ENCODE results near the gene AKNA.
A peak's percentile ranks its signal among the peaks of the same experiment; 100 is the strongest.

AKNA gene

DNA sequence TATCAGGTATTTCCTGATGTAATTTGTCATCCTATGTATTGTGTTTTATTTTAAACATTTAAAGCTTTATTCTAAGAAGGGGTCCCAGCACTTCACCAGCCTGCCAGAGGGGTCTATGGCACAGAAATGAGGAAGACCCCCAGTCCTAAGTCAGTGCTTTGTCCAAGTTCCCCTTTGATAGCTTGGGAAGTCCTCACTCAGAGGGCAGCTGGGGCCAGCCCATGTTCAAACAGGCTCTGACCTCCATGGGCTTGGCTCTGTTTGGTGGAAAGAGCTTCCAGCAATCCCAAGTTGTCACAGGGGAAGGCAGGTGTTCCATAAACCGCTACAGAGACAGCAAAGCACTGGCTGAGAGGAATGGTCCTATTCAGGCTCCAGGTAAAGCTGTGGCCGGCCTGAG is 26.6 kb upstream of the AKNA start:
- DNase-seq (ENCODE audit: low read depth in 3 of 3), result no peak

DNA sequence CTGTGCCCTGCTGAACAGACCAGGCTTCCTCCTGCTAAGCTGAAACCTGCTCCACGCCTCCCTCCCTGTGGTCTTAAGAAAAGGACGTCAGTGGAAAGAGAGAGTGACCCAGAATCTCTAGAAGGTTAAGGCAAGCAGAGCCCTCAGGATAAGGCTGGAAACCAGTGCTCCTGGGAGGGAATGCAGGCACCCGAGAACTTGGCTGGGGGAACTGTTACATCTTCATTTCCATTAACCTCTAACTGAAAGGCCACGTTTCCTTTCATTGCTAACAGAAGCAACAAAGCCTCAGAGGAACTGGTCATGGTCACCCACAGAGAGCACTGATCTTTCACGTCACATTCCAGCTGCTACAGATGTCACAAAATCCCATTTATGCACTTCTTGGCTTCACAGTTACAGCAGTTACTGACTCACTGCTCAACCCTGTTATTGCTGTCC is 26.1 kb upstream of the AKNA start:
- no peak for DNase-seq (ENCODE audit: low read depth in 3 of 3)

DNA sequence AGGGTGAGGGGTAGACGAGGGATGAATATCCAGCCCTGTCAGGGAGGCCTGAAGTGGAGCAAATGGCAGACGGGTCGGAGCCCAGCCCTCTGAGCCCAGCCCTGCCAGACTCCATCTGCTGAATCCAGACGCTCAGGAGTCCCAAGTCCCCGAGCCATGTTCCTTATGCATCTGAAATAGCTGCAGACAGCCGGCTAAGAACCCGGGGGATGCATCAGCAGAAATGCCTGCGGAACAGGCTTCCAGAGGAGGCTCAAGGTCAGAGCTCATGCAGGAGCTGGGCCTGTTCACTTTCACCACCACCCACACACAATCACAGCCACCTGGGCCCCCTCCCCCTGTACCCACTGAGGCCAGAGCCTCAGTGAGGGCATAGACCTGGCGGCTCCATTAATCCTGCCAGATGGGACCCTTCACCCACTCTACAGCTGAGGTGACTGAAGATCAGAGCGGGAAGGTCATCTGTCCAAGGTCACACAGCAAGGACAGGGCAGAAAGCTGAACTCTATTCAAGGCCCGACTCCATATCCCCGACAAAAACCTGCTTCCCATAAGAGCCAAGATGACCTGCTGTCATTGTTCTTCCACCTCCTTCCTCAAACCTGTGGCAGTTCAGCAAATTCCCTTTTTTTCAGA is 24.4 kb upstream of the AKNA start:
- no peak for DNase-seq (ENCODE audit: low read depth in 3 of 3)

DNA sequence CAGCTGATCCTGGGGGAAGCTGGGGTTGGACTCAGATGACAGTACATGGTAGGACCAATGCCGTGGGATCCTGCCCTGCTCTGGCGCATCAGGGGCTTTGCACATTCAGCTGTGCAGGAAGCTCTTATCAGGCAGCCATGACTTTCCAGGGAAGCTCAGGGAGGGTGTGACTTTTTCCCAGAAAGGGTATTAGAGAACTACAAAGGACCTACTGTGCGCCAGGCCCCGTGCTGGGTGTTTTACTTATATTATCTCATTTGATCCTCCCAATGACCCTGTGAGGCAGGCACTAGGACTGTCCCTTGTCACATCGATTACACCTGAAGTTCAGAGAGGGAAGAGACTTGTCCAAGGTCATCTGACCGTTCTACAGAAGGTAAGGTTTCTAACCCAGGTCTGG is 23.7 kb upstream of the AKNA start:
- DNase-seq (ENCODE audit: low read depth in 3 of 3), result no peak

DNA sequence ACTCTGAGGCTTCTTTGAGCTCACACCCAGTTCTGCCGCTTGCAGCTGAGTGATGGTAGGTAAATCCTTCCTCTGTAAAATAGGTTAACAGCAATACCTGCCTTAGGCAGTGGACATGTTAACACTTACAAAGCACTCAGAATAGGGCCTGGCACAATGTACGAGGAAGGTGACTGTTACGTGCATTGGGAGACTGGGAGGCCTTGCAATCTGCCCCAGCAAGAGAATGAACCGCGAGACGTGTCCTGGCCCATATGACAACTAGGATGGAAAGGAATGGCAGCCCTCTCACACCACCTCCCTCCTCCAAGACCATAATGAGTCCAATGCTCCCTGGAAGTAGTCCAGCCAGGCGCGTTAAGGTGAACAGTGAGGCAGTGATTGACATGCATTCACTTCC is 23.1 kb upstream of the AKNA start:
- DNase-seq (ENCODE audit: low read depth in 3 of 3), result no peak

DNA sequence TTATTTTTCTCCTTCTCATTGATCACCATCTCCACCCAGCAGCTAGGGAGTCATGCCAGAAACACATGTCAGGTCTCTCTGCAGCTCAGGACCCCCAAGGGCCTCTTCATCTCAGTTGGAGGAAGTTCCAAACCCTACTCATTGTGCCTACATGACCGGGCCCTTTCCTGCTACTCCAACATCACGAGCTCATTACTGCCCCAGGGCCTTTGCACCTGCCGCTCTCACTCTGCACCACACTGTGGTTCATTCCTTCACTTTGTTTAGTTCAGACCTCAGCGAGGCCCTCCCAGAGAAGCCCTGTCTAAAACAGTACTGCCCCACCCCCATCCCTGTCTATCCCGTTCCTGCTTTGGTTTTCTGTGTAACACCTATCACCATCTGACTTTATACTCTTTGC is 22.1 kb upstream of the AKNA start:
- no peak for DNase-seq (ENCODE audit: low read depth in 3 of 3)

DNA sequence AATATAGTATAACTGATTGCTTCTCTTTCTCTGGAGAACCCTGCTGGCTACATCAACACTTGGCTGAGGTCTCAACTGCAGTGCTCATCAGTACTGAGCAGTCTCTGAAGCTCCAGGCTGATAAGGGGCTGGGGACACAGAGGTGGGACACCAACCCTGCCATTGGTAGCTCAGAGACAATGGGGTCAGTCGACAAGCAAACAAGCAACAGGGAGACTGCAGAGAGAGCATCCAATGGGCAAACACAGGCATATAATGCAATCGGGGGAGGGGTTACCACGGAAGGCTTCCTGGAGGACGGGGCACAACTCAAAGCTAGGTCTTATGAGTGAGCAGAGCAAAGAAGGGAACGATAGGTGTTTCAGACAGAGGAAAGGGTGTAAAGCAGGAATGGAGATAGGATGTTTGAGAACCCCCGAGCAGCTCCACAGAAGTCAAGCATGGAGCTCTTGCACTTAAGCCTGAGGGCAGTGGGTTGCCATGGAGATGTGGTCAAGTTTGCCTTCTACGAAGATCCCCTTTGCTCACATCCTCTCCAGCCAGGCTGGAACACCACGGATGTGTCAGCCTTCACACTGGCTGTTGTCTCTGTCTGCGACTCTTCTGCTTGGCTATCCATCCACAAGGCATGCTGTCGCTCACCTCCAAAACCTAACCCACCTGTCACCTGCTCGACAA is 21.5 kb upstream of the AKNA start:
- DNase-seq (ENCODE audit: low read depth in 3 of 3), result no peak

DNA sequence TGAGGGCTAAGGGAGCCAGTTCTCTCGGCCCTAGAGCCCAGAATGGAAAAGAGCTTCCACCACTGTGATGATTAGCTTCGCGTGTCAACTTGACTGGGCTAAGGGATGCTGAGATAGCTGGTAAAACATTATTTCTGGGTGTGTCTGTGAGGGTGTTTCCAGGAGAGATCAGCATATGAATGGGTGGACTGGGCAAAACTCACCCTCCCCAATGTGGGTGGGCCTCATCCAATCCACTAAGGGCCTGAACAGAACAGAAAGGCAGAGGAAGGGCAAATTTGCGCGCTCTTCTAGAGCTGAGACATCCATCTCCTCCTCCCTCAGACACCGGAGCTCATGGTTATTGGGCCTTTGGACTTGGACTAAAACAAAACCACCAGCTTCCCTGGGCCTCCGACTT is 20.9 kb upstream of the AKNA start:
- DNase-seq (ENCODE audit: low read depth in 3 of 3), result no peak

DNA sequence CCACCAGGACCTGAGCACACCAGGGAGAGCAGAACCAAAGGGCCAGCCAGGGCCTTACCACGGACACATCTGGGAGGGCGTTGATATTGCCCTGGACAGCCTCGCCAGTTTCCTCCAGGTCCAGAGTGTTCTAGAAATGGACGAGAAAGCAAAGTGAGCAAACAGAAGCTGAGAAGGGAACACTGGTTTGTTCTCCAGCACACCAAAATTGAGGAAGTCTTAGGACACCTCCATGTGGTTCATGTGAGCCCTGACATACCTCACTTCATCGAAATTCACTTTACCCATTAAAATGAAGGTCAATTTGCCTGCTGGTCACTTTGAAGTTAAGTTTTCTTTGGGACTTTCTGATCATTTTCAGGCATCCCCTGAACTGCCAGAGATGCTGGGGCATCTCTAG is 20.1 kb upstream of the AKNA start:
- DNase-seq (ENCODE audit: low read depth in 3 of 3), result no peak

DNA sequence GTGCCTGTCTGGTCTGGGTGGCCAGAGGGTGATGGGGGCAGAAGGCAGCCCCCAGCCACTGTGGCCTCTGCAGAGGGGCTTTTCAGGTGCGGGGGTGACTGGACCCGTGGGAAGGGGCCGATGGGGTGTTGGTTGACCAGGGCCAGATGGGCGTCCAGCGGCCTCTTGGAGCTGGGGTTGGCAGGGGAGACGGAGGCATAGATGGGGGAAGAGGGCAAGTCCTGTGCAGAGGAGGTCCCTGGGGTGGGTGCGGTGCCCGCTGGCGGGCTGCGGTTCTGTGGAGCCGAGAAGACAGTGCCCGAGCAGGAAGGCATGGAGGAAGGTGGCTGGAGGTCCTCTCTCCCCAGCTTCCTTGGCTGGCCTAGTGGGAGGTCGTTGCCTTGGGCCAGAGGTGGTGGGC is 18.7 kb upstream of the AKNA start:
- no peak for DNase-seq (ENCODE audit: low read depth in 3 of 3)

DNA sequence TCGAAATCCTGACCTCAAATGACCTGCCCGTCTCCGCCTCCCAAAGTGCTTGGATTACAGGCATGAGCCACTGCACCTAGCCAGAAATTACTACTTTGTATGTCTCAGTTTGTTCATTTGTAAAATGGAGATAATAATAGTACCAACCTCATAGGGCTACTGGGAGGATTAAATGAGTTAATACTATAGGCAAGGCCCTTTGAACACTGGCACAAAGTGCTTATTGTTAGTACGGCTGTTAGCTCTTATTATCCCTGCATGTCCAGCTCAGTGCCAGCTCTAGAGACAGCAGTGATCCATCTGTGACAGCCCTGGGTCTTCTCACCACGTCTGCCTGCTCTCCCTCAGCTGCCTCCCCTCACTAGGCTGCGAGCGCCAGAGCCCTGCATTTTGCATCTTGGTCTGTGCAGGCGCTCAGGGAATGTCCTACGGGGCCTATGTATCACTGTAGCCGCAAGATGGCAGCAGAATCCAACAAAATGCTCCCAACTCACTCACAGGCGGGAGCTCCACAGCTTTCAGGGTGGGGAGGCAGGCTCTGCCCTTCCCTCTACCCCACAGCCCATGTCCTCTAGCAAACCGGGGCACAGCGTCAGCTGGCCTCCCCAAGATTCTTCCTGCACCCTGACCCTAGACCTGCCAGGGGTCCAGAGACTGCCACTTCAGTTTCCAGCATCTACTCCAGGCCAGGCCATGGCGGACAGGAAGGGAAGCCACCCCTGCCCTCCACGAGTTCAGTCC is 17.7 kb upstream of the AKNA start:
- peak; percentile 58 to 67 (median 61) for DNase-seq (ENCODE audit: low read depth in 3 of 3)

DNA sequence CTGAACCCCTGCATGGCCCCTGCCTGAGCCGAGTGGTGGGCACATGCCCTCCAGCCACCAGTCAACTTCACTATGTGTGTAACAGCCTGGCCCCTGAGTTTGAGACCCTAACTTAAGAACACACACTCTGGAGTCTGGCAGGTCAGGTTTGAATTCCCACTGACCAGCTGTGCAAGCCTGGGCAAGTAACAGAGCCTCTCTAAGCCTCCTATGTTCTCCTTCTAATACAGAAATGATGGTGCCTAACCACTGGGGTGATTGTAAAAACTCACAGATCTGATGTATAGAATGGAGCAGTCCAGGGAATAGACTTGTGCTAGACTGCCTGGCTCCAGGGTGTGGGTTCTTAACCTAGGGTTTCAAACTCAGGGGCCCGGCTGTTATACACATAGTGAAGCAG is 16.7 kb upstream of the AKNA start:
- DNase-seq (ENCODE audit: low read depth in 3 of 3), result no peak

DNA sequence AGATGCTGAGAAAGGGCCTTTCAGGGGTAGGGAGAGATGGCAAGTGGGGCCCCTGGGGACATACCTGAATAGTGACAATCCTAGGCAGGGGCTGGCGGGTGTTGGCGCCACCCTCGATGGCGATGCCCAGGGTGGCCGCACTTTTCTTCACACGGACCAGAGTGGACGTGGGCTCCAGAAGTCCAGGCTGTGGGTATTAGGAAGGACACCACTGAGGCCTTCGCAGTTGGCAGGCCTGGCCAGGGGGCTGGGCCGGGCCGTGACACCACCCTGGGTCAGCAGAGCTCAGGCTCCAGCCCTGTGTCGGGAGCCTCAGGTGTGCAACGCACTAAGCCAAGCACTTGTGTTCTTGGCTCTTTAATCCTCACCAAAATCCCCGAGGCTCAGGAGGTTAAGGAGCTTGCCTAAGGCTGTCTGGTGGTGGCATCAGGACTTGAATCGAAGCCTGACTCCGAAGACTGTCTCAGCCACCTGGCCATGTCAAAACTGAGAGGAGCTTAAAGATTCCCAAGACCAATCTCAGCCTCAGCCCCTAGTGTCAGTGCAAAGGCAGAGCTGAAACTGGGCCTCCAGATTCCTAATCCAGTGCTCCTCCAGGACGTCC is 15.5 kb upstream of the AKNA start:
- DNase-seq (ENCODE audit: low read depth in 3 of 3), result no peak

DNA sequence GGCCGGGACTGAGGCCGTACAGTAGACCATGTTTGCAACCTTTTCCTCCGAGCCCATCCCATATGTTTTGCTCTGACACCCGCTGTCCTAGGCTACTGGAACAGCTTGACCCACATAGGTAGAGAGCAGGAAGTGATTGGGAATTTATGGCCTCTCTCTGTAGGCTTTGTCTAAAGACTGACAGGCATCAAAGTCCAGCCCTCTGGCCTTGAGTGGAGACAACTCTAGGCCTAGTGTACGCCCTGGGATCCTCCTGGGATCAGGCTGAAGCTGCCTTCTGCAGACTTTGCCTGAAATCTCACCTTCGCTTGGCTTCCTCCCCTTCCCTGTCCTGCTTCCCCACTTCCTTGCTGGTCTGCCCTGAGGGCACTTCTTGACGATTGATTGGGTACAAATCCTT is 13.6 kb upstream of the AKNA start:
- DNase-seq (ENCODE audit: low read depth in 3 of 3), result no peak

DNA sequence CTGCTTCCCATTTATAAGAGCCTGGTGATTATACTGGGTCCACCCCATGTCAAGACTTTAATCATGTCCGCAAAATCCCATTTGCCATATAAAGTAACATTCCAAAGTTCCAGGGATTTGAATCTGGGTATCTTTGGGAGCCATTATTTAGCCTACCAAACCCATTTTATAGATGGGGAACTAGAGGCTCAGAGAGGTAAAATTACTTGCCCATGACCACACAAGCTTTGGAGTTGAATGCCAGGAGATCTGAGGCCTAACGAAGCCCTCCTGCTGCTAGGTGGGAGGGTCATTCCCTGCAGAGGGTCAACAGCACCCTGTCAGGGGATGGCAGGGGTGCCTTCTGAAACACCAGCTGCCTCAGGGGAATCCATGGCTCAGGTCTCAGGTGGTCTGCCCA is 13.0 kb upstream of the AKNA start:
- DNase-seq (ENCODE audit: low read depth in 3 of 3), result no peak

DNA sequence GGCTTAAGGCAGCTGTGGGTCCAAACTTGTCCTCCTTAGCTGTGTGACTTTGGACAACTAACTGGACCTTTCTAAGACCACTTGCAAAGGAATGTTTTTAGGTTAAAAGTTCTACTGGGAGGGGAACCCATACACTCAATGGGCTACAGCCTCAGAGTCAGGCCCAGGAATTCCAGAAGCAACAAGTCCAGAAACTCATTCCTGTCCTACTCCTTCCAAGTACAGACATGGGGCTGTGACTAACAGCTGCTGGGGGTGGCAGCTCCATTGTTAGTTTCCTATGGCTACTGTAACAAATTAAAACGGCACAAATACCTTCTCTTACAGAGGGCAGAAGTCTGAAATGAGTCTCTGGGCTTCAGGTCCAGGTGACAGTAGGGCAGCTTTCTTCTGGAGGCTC is 12.4 kb upstream of the AKNA start:
- no peak for DNase-seq (ENCODE audit: low read depth in 3 of 3)

DNA sequence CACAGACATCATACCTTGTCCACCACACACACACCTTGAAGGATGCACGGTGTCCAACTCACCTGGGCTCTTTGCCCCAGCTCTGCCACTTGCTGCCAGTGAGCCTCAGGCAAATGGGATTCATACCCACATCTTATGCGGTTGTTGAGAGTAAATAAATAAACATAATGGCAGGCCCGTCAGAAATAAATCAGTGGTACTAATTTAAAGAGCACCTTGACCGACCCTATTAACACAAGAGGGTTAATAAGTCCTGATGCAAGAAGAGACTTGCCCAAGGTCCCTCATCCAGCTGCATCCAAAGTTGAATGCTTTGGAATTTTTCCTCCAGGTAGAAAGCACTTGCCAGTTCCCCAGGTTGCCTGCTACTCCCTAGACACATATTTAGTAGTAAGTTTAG is 11.6 kb upstream of the AKNA start:
- no peak for DNase-seq (ENCODE audit: low read depth in 3 of 3)

DNA sequence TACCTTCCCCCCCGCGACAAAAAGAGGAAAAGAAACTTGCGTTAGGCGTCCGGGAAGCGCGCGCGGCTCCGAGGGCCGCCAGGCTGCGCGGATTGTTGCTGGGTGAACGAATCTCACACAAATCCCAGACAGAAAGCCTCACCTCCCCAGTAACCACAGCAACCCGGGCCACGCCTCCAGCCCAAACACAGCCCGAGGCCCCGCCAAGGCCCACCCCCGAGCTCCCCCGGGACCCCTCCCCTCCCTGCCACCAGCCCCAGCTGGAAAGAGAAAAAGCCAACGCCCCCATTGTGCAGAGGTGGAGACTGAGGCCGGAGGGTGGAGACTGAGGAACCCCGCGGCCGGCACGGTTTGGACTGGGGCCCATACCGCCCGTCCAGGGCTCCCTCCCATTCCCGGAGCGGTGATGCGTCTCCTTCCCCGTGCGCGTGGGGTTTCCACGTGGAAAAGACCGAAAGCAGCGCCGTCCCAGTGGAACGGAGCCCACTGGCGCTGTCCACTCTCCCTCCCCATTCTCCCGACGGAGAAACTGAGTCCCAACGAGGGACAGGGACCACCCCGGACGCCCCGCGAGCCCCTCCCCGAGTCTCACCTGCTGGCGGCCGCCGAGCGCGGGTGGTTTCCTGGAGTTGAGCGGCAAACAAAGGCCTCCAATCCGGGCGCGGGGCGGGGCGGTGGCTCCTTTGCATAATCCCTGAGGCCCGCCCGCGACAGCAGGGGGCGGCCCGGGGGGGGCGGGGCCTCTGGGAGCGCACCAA is 10.2 kb upstream of the AKNA start:
- peak; percentile 91 to 98 (median 92) for DNase-seq (ENCODE audit: low read depth in 3 of 3)

DNA sequence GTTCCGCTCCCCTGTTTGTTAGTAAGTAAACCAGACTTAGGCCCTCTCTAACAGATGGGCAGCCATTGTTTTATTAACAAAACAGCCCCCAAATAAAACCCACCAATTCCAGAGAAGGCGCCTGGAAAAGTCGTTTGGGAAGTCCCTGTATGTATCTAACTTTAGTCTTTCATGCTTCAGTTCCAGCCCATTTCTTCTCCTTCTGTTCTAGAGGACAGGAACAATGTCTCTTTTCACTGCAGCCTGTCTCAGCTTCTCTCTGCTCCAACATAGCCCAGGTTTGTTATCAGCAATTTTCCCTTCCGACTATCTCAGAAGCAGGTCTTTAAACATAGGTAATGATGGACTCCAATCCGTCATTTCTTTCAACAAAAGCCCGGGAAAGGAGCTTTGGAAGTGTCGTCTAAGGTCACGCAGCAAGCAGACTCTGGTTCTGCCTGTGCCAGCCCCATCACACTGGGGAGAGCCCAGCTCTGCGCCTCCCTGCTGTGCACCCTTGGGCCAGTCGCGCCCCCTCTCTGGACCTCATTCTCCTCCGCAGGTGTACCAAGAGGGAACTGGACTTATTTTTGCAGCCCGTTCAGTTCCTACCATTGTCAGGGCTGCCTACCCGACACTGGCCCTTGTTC is 9.6 kb upstream of the AKNA start:
- DNase-seq (ENCODE audit: low read depth in 3 of 3), result no peak

DNA sequence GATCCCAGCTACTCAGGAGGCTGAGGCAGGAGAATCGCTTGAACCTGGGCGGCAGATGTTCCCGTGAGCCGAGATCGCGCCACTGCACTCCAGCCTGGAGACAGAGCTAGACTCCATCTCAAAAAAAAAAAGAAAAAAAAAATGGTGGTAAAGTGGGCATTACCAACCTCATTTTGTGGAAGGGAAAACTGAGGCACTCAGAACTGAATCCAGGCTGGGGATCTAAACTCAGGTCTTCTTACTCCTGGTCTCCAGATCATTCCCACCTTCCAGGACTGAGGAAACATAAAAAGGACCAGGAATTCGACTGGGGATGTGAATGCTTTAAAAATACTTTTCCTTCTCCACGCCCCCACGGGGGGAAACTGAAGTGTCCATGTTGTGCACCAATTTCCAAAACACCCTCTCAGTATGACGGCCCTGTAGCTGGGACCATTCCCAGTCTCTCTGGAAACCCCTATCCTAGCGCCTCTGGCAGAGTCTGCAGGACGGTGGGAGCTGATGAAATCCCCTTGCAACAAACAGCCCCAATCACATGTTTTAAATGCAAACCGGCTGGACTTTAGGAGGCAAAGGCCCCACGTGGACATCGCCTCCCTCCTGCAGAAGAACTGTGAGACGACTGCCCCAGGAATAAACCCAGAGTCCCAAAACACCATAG is 8.9 kb upstream of the AKNA start:
- DNase-seq (ENCODE audit: low read depth in 3 of 3), result no peak

DNA sequence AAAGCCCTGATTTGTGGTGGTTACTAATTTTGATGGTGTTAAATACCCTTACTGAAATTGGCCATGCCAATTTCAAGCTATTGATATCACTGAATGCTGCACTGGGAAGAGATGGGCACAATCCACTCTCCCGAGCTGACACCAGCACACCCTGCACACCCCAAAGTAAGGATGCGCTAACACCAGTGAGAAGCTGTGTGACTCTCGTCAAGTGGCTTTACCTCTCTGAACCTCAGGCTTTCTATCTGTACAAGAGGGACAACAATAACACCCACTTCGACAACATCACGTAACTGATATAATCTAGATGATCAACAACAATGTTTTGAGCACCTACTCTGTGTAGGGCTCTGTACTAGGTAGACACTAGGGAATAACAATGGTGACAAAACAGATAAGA is 8.0 kb upstream of the AKNA start:
- no peak for DNase-seq (ENCODE audit: low read depth in 3 of 3)

All from stimulated activated CD4-positive, alpha-beta T cell treated with anti-CD3 and anti-CD28 coated beads, TNF-alpha, amount 100 ng/mL, for 48 hours (primary cell).